GM18861 (cell line): Measurements from ENCODE around the gene AVL9.
"Not testable (repeated sequence)": the region's sequence is repeated elsewhere in the genome, so short reads cannot be mapped to it uniquely, and the experiment has no call there.

Experiments used
- ATAC-seq: cut with Tn5 transposase; IDR thresholded peaks from one replicate; pipeline ENCODE4 v1.9.1; 2021; ENCODE audit not compliant: unreplicated experiment

The AVL9 gene

DNA sequence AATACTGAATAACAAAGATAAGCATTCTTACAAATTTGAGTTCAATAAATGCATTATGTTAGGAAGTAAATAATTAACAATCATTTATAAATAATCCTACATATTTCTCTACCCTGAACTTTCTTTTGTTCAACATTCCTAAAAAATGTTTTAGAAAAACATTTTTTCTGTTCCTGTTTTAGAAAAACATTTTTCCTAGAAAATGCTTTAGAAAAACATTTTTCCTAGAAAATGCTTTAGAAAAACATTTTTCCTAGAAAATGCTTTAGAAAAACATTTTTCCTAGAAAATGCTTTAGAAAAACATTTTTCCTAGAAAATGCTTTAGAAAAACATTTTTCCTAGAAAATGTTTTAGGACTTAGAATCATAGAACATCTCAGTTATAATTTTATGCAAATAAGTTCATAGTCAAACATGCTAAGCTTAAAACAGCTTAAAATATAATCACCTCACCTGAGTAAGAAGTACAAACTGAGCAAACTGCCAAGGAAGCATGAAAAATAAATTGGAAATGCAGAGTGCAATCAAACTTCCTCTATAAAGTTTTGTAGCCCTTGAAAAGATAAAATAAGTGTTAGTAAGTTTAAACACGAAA is 139.6 kb downstream of the AVL9 start:
- not testable (repeated sequence) for ATAC-seq

DNA sequence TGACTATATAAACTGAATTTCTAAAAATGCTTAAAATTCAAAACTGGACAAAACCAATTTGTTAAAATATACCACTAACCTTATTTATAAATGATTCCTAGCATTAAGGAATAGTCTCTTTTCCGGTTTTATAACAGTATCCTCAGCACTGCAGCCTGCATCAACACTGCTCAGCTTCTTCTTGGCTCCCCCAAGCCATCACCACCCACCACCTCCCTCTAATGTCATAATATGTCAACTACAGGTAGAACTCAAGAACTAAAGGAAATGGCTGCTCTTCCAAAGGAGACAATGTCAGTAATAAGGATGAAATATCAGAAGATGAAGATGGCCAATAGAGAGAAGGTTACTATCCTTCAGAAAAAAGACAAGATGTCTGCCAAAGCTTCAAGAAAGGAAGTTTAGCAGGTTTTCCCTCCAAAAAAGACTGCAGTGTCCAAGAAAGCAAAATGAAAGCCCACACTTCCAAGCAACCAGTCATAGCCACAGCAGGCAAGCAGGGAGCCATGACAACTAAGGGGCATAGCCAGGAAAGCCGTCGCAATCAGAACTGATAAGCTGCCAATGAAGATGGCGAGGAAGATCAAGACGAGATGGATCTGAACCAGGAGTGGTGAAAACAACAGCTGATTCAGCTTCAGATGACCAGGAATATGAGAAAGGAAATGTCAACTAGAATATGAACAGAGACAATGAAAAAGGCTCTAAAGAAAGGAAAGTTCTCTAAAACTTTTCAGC is 141.6 kb downstream of the AVL9 start:
- not testable (repeated sequence) for ATAC-seq

DNA sequence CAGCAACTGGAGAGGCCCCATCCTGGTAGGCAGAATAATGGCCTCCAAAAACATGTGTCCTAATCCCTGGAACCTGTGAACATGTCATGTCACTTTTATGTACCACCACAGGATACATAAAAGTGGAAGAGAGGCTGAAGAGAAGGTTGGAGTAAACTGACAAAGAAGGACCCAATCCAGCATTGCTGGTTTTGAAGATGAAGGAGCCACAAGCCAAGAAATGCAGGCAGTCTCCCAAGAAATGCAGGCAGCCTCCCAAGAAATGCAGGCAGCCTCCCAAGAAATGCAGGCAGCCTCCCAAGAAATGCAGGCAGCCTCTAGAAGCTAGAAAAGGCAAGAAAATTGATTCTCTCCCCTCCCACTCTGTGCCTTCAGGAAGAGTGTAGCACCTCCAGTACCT is 142.3 kb downstream of the AVL9 start:
- not testable (repeated sequence) for ATAC-seq
